Keratinocyte (primary cell): ENCODE measurements around the gene CXCL5. TPM values are rescaled to one million over a fixed set of nuclear protein-coding genes. Genes with fewer than 3 reads are reported as not detected.

ENCODE experiments used
- DNase-seq: peaks from one replicate; pipeline ENCODE4 v3.0.0-alpha.2; 2011; ENCODE audit warnings: low read depth, missing footprints, low spot score
- FAIRE-seq: peaks from 2 replicates; lab custom pipeline; 2011; peaks lifted over from hg19 to GRCh38; lab: Jason Lieb, UNC
- H2AFZ ChIP-seq: 2 replicates; pipeline ENCODE4 v1.6.0; 2012; ENCODE audit warnings: low read length, control low read depth, inconsistent platforms; ENCODE audit not compliant: control insufficient read depth
- H3K27ac ChIP-seq: 2 replicates; pipeline ENCODE4 v1.5.1; 2011; ENCODE audit warnings: low read length; ENCODE audit not compliant: control insufficient read depth, insufficient read depth
- H3K27me3 ChIP-seq: 3 replicates; pipeline ENCODE4 v1.6.0; 2011; ENCODE audit warnings: low read length; ENCODE audit not compliant: control insufficient read depth, insufficient read depth; ENCODE audit errors: extremely low read depth
- H3K36me3 ChIP-seq, 2 experiments: 2 replicates in 1 of 2; 3 replicates in 1 of 2; pipeline ENCODE4 v1.5.1; 2011; ENCODE audit warnings: low read length in 2 of 2, mild to moderate bottlenecking in 1 of 2; ENCODE audit not compliant: control insufficient read depth in 2 of 2, insufficient read depth in 2 of 2; ENCODE audit errors: extremely low read depth in 1 of 2
- H3K4me1 ChIP-seq: 3 replicates; pipeline ENCODE4 v1.5.1; 2011; ENCODE audit warnings: low read length; ENCODE audit not compliant: control insufficient read depth, insufficient read depth; ENCODE audit errors: extremely low read depth
- H3K4me2 ChIP-seq: 3 replicates; pipeline ENCODE4 v1.6.0; 2011; ENCODE audit warnings: low read depth, low read length; ENCODE audit not compliant: control insufficient read depth, insufficient read depth; ENCODE audit errors: extremely low read depth
- H3K4me3 ChIP-seq, 3 experiments: fragments of 200-600 bp in 1 of 3; sonication (generic) in 1 of 3; 2 replicates in 2 of 3; 3 replicates in 1 of 3; pipeline ENCODE4 v1.5.1; 2011 to 2016; ENCODE audit warnings: low read length in 3 of 3, mild to moderate bottlenecking in 3 of 3, control low read depth in 2 of 3, inconsistent platforms in 1 of 3, low read depth in 1 of 3, mixed read lengths in 1 of 3, mixed run types in 1 of 3, moderate library complexity in 1 of 3; ENCODE audit not compliant: control insufficient read depth in 2 of 3, insufficient read depth in 2 of 3; ENCODE audit errors: extremely low read depth in 1 of 3
- H3K79me2 ChIP-seq: 2 replicates; pipeline ENCODE4 v1.6.0; 2012; ENCODE audit warnings: low read length; ENCODE audit not compliant: control insufficient read depth, insufficient read depth
- H3K9ac ChIP-seq: 3 replicates; pipeline ENCODE4 v1.6.0; 2011; ENCODE audit warnings: low read length; ENCODE audit not compliant: control insufficient read depth, insufficient read depth; ENCODE audit errors: extremely low read depth
- H3K9me1 ChIP-seq: 3 replicates; pipeline ENCODE4 v1.6.0; 2011; ENCODE audit warnings: low read length; ENCODE audit not compliant: control insufficient read depth, insufficient read depth; ENCODE audit errors: extremely low read depth
- H3K9me3 ChIP-seq: 2 replicates; pipeline ENCODE4 v1.5.1; 2012; ENCODE audit warnings: low read depth, low read length; ENCODE audit not compliant: control insufficient read depth
- H4K20me1 ChIP-seq: 3 replicates; pipeline ENCODE4 v1.6.0; 2011; ENCODE audit warnings: low read length; ENCODE audit not compliant: control insufficient read depth, insufficient read depth; ENCODE audit errors: extremely low read depth
- EZH2 ChIP-seq: IDR thresholded peaks from one replicate; pipeline ENCODE4 v1.6.1; 2012; ENCODE audit warnings: inconsistent platforms, mild to moderate bottlenecking, low read length, moderate library complexity
- dilution Hi-C: fragments of 300-500 bp; cut with MboI; formaldehyde crosslinking; loops from one replicate; pipeline ENCODE4 v1.7.0; 2020; ENCODE audit warnings: low sequenced_read_pairs; ENCODE audit not compliant: extremely low pct_ligation_motif_present
- polyA plus RNA-seq, 5 experiments: library from polyadenylated mRNA; depleted of rRNA in 3 of 5; stranded (reverse) in 3 of 5; stranded (forward) in 1 of 5; unstranded in 1 of 5; fragments of >200 nt; gene quantifications; 1 replicate in 1 of 5; 2 replicates in 3 of 5; 3 replicates in 1 of 5; pipeline versions ENCODE4 v1.2.1 to v1.2.3, GENCODE V29; 2011 to 2012; ENCODE audit warnings: missing spikeins in 2 of 5, low read depth in 1 of 5, low replicate concordance in 1 of 5
- TF ChIP-seq, protein P1 (sequence below), 3 experiments: IDR thresholded peaks in 1 of 3; conservative IDR thresholded peaks in 1 of 3; optimal IDR thresholded peaks in 1 of 3; 2 replicates in 2 of 3; 3 replicates in 1 of 3; pipeline versions ENCODE3 to v1.5.1; 2011; ENCODE audit warnings: low read length in 3 of 3, mild to moderate bottlenecking in 3 of 3, moderate library complexity in 2 of 3, control low read depth in 1 of 3, inconsistent platforms in 1 of 3; ENCODE audit not compliant: insufficient read depth in 2 of 3; ENCODE audit errors: extremely low read depth in 1 of 3

The CXCL5 gene
- polyA plus RNA-seq, 1 donor (not counting 4 experiments of a cell fraction or from before 2014, with no cell fraction given) = 0.76 TPM

DNA sequence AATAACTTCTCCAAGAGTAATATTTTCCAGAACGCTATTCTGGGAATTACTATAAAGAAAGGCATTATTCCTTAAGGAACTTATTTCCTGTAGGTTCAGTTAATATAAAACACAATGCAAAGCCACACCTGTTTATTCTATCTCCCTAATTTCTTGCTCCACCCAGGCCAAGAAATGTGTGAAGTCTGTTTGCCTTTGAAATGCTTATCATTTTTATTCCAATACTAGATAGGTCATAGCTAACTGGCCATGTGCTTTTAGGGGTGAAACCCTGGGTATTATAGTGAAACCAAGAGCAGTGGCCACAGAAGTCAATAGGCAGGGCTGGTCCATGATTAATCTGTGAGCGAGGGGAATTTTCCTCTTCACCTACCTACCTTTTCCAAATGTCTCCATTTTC is 25.2 kb upstream of the CXCL5 start:
- Histone ChIP-seq H4K20me1 (no peaks in the 10 kb centered on the region), H3K4me2 (no peak overlapping the region), H3K9ac (no peak overlapping the region), H3K27me3 (no peaks in the 10 kb centered on the region), H3K9me1 (no peaks in the 10 kb centered on the region), H2AFZ (no peak overlapping the region), H3K36me3 (no peaks in the 10 kb centered on the region), H3K79me2 (no peaks in the 10 kb centered on the region), H3K9me3 (no peaks in the 10 kb centered on the region), H3K4me3 (no peak overlapping the region), H3K4me1 (no peaks in the 10 kb centered on the region), H3K27ac (no peak overlapping the region)
- no peak for FAIRE-seq
- dilution Hi-C loops = no loop called here
- no peak for DNase-seq
- no peak for TF ChIP-seq EZH2
- TF ChIP-seq, protein P1, sequence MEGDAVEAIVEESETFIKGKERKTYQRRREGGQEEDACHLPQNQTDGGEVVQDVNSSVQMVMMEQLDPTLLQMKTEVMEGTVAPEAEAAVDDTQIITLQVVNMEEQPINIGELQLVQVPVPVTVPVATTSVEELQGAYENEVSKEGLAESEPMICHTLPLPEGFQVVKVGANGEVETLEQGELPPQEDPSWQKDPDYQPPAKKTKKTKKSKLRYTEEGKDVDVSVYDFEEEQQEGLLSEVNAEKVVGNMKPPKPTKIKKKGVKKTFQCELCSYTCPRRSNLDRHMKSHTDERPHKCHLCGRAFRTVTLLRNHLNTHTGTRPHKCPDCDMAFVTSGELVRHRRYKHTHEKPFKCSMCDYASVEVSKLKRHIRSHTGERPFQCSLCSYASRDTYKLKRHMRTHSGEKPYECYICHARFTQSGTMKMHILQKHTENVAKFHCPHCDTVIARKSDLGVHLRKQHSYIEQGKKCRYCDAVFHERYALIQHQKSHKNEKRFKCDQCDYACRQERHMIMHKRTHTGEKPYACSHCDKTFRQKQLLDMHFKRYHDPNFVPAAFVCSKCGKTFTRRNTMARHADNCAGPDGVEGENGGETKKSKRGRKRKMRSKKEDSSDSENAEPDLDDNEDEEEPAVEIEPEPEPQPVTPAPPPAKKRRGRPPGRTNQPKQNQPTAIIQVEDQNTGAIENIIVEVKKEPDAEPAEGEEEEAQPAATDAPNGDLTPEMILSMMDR (optimal IDR thresholded peaks at IDR 0.05 in 1 of 3, IDR thresholded peaks at IDR 0.05 in 1 of 3, conservative IDR thresholded peaks at IDR 0.05 in 1 of 3; ENCODE audit: extremely low read depth in 1 of 3, insufficient read depth in 2 of 3, low read length in 3 of 3) = no peak

DNA sequence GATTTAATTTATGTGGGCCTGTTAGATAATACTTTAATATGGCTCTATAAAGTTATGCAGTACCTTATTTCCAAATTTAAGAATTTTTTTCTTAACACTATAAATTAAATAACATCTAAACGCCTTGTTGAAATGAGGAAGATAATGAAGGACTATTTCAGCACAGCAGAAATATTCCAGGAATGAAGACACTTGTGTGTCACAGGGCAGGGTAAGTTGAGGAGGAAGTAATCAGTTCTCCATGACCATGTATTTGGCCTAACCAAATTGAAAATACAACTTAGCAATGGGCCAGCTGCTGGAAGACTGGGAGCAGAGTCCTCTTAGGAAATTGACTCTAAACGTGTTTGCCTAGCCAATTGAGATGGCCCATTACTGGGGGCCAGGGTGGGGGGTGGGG is 23.1 kb upstream of the CXCL5 start:
- Histone ChIP-seq H3K4me3 (no peak overlapping the region), H2AFZ (no peak overlapping the region), H3K4me2 (no peak overlapping the region), H3K4me1 (peaks cover 4% of the 10 kb centered on the region), H3K36me3 (no peaks in the 10 kb centered on the region), H3K9me1 (no peaks in the 10 kb centered on the region), H4K20me1 (no peaks in the 10 kb centered on the region), H3K9me3 (no peaks in the 10 kb centered on the region), H3K9ac (no peak overlapping the region), H3K79me2 (no peaks in the 10 kb centered on the region), H3K27me3 (no peaks in the 10 kb centered on the region), H3K27ac (no peak overlapping the region)
- no peak for TF ChIP-seq EZH2
- TF ChIP-seq, protein P1 (optimal IDR thresholded peaks at IDR 0.05 in 1 of 3, IDR thresholded peaks at IDR 0.05 in 1 of 3, conservative IDR thresholded peaks at IDR 0.05 in 1 of 3; ENCODE audit: extremely low read depth in 1 of 3, insufficient read depth in 2 of 3, low read length in 3 of 3) = no peak
- dilution Hi-C loops = no loop called here
- no peak for DNase-seq
- FAIRE-seq = no peak
